Dermis microvascular lymphatic vessel endothelial cell (primary cell): Measurements from ENCODE around the gene EEFSEC. TPM values are rescaled to one million over a fixed set of nuclear protein-coding genes. Genes with fewer than 3 reads are reported as not detected.
A peak's percentile ranks its signal among the peaks of the same experiment; 100 is the strongest.

Experiments
- DNase-seq, 2 donors: peaks; one replicate each; pipeline versions ENCODE4 v3.0.0 to v3.0.0-alpha.2; 2010; ENCODE audit warnings: low read depth in 2 of 2
- total RNA-seq: library from RNA; depleted of rRNA; stranded (reverse); fragments of >200 nt; gene quantifications from 2 replicates; pipeline ENCODE4 v1.2.1, GENCODE V29; 2014

EEFSEC gene
- total RNA-seq, 1 donor from 2014 or later, result 1.8 TPM

DNA sequence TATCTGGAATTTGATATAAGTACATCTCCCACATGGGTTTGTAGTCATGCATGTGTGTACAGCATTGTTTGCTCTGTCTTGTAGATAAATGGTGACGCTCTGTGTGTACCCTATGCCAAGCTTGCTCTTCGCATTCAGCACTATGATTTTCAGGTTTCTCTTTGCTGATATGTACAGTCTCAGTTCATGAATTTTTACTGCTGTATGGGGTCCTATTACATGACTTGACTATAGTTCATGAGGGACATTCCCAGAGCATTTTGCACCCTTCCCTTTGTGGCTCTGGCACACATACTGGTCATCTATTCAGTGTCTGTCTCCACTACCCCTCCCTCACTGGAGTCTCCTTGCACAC, 132.7 kb downstream of the EEFSEC start:
- DNase-seq, result no peak

DNA sequence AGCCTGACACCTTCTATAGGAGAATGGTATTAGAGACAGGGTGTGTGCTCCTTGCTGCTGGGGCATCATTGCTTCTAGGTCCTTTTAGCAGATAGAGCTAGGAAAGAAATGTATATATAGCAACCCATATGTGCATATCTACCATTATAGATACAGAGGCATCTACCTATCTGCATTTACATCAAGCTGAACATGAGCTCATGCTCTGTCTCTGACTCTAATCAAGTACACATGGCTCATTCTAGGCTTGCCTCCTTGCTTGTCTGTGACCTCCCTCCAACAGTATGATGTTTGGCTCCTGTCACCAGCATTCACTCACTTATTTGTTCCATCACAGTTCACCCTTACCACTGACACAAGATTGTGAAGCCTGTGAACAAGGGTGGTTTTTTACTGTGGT, 133.4 kb downstream of the EEFSEC start:
- DNase-seq, result no peak

- no peak for DNase-seq
Observed at GRCh38 chr3:128287216-128287615, 133.9 kb downstream of the EEFSEC start.

DNA sequence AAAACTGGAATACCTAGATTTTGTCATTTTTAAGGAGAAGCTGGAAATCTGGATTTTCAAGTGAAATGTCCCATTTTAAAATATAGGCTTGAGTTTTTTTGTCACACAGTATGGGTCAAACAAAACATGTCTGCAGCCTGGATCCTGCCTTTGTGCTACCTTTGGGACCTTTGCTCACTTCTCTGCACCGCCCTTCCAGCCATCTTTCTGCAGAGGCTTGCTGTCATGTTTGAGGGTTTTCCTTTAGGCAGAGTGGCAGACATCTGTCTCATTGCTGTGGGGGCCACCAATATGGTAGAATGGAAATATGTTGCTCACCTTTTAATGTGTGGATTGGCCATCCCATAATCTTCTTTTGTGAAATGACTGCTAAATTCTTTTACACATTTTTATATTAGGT, 136.3 kb downstream of the EEFSEC start:
- no peak for DNase-seq

- no peak for DNase-seq
Observed at GRCh38 chr3:128290484-128290883, 137.2 kb downstream of the EEFSEC start.

DNA sequence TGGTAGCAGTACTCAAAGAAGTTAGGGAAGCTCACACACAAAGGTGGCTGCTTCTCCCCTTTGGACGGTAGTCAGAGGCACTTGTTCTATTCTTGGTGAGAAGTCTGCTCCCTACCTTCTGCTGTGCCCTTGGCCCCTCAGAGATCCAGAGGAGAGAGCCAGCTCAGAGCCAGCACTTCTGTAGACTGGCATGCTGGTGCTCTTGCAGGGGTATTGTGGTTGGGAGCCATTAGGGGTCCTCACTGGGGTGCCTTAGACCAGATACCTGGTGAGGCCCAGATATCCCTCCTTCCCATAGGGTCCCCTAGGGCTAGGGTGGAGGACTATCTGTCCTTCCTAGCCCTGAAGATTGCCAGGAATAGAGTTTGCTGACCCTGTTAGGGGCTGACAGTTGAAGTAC, 140.6 kb downstream of the EEFSEC start:
- DNase-seq, result no peak

GRCh38 chr3:128294999-128295468, 141.8 kb downstream of the EEFSEC start:
- no peak for DNase-seq

DNA sequence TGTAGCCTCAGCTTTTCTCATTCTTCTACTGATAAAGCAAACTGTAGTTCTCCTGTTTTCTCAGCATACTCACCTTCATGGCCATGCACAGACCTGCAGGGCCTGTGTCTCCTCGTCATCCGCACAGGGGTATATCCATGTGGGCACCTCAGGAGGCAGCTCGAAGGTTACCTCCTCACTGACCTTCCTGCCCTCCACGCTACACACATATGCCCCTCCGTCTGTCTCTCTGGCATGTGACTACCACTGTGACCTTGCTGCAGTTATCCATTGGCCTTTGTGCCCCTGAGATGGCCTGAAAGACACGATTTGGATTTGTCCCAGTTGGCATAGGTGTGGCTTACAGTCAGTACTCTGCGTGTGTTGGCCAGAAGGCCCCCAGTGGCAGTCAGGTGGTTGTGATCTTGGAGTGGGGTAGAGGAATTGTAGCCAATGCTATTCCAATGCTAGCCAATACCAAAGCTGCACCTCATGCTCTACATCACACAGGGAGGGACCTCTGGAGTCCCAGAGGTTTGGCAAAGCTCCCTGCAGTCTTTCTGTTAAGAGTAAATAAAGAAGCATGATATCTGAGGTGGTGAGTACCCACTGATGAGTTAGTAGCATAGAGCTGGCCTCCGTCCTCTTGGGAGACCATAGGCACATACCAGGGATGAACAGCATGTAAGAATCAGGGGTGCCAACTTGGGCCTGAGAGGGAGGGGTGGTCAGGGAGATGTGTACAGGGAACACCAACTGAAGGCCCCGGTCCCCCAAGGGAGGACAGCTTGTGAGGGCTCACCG, 143.4 kb downstream of the EEFSEC start:
- no peak for DNase-seq

GRCh38 chr3:128297401-128298138, 144.3 kb downstream of the EEFSEC start:
- peak in 1 of 2 donors; percentile 18 for DNase-seq

- DNase-seq, result no peak
Observed at GRCh38 chr3:128301186-128302023, 148.1 kb downstream of the EEFSEC start.

GRCh38 chr3:128306481-128306880, 153.2 kb downstream of the EEFSEC start:
- DNase-seq, result no peak

GRCh38 chr3:128307029-128307633, 153.8 kb downstream of the EEFSEC start:
- DNase-seq, result peak in 1 of 2 donors; percentile 9

DNA sequence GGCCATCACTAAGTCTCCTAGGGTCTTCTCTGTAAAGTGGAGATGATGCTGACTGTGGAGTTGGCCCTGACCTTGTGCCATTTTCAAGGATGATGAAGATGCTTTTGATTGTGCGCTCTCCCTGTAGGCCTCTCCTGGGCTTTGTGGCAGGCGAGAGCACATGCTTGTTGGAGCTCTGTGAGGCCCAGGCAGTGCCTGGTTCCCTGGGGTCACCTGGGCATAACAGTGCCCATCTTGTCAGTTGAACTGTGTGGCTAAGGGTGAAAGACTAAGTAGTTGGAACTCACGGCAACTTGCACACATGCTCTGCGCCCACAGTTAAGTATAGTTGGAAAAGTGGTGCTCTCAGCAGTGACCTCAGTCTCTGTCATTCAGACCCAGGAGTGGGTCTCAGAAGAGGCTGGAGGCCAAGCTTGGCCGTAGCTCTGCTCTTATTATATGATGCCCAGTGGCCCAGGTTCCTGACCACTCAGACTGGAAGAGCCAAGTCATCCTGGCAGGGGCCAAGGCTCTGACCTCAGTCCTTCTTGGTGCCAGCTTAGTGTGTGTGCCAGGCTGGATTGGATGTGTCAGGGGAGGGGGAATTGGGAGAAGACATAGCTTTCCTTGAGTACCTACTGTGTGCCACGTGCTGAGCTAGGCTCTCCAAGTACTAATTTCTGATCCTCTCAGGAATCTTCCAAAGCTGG, 154.6 kb downstream of the EEFSEC start:
- DNase-seq, result no peak

GRCh38 chr3:128309026-128309425, 155.7 kb downstream of the EEFSEC start:
- no peak for DNase-seq

DNA sequence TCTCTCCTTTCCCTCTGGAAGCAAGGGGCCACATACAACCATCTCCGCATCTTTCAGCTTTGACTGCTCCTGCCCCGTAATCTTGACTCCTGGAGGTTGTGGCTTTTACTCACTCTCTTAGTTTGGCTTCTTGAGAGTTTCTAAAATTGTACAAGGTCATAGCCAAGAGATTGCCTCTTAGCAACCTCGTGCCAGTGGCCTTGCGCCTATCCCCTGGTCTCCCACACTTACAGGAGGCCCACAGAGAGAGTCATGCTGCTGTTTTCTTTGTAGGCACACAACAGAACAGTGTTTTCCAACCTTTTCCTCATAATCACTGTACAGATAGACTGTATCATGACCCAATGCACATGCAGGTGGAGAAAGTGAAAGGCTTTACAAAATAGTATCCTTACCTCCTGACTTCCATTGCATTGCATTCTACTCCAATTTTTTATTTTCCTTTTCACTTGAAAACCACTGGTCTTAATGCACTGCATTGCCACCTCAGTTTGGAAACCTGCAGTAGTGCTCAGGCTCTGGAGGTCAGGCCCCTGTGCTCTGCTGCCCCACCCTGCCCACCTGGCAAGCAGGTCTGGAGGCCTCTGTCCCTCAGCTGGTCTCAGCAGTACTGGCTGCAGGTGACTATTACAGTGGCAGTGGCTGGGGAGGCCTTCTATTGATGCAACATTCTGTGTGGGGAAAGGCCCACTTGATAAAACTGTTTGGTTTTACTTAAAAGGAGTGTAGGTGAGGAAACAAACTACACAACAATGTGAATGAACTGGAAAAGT, 157.2 kb downstream of the EEFSEC start:
- no peak for DNase-seq

- DNase-seq, result no peak
Observed at GRCh38 chr3:128311441-128311844, 158.2 kb downstream of the EEFSEC start.

GRCh38 chr3:128312271-128312670, 159.0 kb downstream of the EEFSEC start:
- no peak for DNase-seq

DNA sequence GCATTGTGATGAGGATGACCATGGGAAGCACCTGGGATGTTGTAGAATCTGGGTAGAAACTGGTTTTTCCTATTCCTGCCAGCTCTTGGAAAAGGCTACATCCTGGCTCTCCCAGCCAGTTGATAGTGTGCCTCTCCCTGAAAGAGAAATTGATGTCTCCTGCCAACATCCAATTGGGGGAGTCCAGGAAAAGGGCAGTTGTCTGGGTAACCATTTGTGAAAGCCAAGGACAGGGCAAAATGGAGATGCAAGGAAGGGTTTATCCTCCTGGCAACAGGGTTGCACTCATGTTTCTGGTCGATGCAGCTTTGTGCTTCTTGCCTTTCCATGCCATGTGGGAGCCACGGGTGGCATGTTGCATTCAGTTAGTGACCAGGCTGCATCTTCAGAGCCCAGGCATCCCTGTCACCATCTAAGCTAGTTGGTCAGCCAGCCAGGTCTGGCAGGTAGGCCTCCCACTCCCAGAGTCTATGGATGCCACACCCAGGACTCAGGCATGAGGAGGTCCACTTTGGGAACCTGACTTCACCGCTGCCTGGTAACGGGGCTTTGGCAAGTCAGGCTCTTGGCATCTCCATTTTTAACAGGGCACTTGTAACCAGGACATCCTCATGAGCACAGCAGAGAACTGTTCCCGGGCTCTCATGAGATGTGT, 159.9 kb downstream of the EEFSEC start:
- no peak for DNase-seq

GRCh38 chr3:128313935-128314334, 160.7 kb downstream of the EEFSEC start:
- no peak for DNase-seq

GRCh38 chr3:128315313-128315712, 162.0 kb downstream of the EEFSEC start:
- no peak for DNase-seq
